T1000 (cell line): ENCODE measurements around the gene GLS.
"Not testable (repeated sequence)": the region's sequence is repeated elsewhere in the genome, so short reads cannot be mapped to it uniquely, and the experiment has no call there.

Experiments
- DNase-seq: peaks from one replicate; lab custom pipeline; 2025; ENCODE audit warnings: mixed read lengths; lab: John Stamatoyannopoulos, UW

GLS gene

DNA sequence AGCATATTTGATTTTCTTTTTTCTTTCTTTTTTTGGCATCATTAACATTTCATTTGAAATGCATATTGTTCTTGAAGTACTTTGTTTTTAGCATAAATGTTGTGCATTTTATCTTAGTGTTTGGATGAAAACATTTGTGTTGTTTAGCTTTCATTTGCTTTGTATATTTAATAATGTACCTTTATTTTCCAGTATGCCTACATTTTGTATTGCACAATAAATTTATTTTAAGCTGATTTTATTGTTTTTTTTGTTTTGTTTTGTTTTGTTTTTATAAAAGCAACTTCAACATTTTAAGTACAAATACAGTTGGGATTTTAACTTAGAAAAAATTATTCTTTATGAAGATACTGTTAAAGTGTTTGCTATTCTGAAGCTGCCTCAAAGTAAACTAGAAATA, 54.4 kb downstream of the GLS start:
- DNase-seq, result no peak

DNA sequence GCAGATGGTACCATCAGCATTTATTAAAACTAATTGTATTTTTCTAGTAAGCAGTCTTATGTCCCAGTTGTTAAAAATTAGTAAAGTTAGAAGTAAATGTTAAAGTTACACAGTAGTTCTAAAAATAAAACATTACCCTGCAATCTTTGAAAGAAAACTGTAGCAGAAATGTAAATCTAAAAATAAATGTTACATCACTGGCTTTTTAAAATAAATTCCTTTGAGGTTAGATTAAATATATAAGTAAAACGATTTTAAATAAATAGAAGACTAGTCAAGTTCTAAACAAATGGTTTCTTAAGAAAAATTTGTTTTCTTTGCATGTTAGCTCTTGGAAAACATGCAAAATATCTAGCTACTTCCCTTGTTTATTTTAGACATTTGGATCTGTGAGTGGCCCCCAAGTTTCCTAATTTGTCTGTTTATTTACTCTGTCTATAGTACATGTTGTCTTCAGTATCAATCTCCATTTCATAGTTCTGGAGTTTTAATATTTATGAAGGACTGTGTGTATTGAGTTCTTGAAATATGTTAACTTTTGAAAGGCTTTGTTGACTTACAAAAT, 58.2 kb downstream of the GLS start:
- no peak for DNase-seq

DNA sequence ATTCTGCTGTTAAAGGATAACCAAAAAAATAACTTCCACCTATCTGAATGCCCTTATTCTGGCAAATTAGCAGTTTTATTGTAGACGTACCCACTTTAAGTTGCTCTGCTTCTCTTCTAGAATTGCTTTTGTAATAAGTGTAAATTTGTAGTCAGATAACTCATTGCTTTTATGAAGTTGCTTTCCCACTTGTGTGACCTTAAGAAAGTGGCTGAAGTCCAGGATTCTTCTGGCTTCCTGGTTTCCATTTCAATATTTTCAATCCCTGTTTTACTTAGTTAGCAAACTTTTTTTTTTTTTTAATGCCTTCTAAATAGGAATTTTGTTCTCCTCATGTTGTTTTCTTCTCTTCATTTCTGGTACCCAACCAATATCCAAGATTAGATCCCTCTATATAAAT, 59.8 kb downstream of the GLS start:
- no peak for DNase-seq

DNA sequence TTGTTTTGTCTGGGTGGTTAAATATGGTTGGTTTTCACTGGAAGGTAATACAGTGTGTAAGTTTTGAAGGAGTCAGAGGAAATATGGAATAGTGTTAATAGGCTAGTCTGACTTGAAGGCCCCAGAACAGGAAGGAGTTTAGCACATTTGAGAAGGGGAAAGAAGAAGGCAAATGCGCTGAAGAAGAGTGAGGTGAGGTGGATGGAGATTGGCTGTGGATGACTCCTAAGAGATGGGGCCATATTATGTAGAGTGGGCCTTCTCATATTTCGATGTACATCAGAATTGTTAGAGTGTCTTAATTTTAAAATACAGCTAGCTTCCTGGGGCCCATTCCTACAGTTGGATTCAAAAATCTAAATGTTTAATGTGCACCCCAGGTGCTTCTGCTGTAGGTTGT, 61.0 kb downstream of the GLS start:
- no peak for DNase-seq

DNA sequence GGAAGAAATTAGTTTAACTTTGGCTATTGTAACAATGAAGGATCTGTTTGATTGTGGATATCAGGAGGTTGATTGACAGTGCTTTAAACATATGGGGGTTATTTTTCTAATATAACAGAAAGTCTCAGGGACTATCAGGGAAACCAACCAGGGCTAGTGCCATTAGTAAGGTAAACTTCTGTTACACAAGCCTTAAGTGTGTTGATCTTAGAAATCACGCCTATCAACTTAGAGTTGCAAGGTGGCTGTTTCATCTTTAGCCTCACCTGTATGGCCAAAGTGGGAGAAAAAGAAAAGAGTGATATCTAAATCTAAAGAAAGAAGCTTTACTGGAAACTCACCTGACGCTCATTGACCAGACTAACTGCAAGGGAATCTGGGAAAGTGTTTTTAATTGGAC, 62.1 kb downstream of the GLS start:
- no peak for DNase-seq

DNA sequence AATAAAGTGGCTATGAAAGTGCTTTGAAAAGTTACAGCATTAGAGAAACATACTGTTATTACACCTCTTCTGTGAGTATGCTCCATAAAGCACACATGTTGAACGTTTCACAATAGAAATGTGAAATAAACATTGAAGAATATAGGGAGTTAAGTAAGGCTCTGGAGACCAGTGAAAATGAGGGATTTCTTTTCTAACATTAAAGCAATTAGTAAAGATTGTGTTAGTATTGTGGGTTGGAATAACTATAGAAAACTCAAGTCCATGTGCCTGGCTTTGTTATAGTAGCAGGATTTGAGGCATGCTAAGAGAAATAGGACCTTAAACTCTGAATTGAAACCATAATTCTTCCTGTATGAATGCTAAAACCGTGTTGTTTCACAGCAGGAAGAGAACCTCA, 63.1 kb downstream of the GLS start:
- DNase-seq, result no peak

DNA sequence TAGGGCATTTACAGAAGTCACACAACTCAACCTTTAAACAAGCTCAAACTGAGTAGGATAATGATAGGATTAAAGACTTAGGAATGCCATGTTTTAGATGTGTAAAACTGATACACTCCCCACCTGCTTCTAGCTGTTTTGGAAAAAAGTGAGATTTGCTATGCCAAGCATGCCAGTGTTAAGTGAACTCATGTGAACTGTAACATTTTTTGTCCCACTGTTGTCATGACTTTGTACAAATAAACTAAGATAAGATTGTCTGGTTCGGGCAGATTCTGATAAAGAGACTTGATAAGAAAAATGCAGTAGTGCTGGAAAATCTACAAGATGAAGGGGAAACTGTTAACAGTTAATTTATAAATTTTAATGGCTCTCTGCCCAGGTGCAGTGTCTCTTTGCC, 66.5 kb downstream of the GLS start:
- DNase-seq, result no peak

DNA sequence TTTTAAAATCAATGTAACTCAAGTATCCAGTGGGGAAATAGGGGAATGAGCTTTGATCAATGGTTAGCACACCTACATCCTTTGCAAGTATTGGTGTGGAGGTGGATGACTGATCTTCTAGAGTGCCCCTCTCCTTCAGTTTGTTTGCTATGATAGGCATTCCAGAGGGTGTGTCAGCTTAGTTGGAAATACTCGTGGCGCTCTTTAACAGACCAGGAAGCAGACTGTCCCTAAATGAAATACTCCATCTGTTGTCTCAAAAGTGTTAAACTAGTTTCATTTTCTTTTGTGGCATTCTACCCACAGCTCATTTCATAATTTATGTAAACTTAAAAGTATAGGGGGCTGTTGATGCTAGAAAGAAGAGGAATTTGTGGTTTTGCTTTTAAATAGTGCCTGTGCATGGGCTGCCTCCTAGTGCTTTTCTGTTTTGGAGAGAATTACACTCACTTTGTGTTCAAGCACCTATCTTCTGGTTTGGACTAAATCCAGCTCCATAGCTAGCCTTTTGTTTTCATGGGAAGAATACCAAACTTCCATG, 67.2 kb downstream of the GLS start:
- DNase-seq, result no peak

DNA sequence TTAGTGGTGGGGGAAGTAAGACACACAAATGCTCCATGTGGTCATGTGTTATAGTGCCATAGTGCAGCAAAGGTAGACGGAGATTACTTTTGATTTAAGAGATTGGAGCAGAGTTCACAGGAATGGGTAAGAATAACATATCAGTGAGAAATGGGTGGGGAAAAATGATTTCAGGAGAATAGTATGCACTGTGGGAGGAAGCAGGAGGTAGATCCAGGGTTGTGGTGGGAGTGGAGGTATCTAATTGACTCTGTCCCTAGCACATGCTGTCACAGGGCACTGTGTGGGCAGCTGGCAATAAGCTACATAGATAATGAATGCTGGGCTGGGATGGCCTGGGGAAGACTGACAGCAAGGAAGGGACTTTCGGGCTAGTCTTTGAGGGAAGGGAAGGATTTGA, 68.0 kb downstream of the GLS start:
- DNase-seq, result no peak

DNA sequence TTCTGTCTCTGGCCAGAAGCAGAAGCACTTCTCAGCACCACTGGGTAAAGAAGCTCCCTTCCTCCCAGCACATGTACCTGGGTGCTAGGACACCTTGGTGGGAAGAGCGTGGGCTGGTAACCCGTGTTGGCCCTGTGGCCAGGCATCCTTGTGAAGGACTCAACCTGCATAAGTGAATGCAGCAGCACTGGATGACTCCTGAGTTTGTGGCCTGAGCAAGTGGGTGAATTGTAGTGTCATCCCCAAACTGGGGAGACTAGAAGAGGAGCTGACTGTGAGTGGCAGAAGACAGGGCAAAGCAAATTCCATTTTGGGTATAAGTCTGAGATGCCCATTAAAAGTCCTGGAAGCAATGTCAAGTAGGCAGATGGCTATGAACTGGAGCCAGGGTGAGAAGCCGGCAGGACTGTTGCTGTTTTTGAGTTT, 70.0 kb downstream of the GLS start:
- no peak for DNase-seq

DNA sequence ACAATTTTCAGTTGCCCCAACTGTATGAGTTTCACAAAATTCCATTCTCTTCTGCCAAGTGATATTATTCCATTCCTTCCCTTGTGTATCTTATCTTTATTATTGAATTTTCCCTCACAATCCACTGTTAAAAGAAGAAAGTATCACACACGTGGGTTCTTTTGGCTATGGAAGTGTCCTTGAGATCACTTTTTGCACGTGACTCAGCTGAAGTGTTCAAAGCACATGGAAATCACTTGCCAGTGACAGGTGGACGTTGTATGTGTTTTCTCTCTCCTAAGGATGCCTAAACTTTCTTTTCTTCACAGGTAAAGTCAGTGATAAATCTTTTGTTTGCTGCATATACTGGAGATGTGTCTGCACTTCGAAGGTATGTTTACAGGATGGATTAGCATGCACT, 72.6 kb downstream of the GLS start:
- DNase-seq, result no peak

DNA sequence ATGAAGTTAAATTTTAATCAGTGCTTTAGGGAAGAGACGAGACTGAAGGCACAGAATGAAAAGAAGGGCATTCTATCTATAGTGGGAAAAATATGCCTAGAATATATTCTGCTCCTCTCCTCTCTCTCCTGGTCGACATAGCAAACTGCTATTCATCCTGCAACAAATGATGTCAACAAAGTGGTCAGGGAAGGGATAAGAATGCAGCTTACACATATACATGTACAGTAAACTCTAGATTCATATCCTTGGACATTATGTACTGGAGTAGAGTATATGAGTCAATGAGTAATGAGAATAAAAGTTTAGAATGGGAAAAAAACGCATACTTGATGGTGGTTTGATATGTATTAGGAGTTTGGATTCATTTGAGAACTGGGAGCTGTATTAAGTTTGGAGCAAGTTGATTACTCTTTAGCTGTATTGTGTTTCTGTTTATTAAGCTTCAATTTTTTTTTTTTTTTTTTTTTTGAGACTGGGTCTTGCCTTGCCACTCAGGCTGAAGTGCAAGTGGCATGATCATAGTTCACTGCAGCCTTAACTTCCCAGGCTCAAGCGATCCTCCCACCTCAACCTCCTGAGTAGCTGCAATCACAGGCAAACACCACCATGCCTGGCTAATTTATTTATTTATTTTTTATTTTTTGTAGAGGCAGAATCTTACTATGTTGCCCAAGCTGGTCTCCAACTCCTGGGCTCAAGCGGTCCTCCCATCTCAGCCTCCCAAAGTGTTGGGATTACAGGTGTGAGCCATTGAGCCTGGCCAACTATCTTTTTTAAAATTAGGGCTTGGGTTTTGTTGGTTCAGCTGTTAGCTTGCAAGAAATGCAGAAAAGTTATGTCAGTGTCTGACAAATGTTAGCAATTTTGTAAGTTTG, 79.5 kb downstream of the GLS start:
- DNase-seq, result no peak

DNA sequence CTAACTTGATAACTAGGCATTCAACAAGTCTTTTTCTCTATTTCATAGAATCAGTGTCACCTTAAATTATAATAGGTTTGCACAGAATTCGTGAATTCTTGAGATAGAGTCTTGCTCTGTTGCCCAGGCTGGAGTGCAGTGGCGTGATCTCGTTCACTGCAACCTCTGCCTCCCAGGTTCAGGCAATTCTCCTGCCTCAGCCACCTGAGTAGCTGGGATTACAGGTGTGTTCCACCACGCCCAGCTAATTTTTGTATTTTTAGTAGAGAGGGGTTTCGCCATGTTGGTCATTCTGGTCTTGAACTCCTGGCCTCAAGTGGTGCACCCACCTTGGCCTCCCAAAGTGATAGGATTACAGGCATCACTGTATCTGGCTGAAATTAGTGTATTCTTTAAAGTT, 80.5 kb downstream of the GLS start:
- DNase-seq, result not testable (repeated sequence)

DNA sequence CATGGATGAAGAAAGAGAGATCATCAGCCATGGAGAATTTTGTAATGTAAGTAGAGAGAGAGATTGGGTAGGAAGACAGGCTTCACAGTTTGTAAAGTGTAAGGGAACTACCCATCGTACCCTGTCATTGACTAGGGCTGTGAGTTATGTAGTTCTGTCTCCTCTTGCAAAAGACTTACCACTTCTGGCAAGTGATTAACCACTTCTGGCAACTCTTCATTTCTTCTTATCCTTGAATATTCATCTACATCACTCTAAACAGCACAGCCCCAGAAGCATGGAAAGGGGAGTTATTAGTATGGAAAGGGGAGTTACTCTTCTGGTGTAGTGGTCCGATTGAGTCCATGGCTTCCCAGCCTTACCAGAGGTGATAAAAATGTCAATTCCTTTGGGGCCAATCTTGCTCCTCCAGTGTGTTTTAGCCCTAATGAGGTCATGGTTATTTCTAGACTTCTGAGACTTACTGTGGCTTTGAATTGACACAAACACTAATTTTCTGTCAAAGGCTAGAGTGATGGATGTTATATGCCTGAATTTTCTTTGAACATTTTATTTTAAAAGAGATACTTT, 81.4 kb downstream of the GLS start:
- no peak for DNase-seq

DNA sequence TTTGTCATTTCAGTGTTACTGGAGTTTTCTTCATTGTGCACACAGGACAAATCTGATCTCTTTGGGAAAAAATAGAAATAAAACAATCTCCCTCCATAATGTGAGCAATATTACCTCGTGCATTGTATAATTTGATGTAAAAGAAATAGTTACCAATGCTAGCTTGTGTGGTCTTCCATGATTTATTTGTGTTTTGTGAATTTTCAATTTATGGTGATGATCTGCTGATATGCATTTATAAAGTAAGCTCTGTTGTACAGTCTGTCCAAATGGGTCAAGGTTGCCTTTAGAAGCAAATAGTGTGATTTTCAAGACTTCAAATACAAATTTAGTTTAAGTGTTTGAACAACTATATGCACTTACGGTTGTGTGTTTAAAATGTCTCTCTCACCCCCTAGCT, 82.5 kb downstream of the GLS start:
- no peak for DNase-seq

DNA sequence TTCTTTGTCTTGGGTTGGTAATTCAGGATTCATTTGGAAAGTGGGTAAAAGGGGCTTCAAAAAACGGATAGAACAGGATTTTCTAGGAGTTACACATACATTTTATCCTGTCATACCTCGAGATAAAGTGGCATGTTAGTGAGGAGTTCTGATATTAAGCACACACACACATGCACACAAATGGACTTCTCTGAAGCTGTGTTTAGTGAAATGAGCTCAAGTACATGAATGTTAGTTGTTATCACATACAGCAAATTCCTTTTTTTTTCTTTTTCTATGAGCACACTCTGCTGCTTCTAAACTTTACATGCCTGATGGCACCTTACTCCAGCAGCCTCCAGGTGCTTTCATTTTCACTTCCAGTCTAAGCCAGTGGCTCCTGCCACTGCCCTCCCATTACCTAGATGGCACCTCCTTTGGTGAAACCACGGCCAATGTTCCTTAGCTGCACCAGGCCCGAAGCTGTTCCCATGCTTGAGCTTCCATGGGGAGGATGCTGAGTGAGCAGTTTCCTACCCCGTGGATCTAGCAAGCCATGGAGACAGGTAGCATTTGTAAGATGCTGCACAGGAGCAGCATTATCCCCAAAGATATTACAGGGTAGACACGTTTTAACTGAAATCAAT, 83.7 kb downstream of the GLS start:
- DNase-seq, result no peak

DNA sequence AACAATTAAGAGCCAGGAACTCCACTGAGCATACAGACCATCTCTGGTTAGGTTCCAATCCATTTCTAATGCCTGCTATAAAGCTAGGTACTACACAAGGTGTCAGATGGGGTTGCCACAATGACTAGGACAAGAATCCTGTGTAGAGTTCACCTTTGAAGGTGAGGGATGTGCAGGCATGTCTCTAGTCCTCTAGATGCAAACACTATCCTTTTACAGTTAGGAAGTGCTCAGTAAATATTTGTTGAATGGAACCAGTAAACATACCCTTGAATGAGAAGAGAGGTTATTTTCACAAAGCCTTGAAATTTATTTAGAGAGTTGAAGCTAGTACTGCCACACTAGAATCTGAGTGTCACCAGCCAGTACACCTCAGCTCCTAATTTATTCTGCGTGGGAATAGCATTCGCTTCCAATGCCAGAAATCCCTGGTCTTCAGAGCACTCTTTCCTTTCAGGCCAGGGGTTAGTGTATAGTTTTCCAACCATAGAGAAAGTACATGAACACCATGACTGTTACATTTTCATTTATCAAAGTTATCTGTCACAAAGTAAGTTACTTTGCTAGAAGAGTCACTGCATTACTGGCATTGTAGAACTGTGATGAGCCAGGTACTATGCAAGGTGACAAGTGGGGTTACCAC, 85.1 kb downstream of the GLS start:
- no peak for DNase-seq

DNA sequence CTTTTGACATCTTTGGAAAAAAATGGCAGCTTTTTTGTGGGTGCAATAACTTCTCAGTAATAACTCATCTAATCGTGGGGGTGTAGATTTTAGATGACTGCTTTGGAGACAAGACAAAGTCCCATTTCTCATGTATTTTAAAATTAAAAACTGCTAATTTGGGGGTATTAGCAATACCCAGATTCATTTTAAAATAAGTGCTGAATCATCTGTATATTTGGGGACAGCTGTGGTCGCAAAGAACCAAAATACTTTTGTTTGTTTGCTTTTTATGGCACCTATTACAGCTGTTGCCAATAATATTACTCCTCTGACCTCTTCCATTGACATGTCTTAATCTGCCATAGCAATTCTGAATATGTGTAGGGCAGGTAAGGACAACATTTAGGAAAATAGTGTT, 87.9 kb downstream of the GLS start:
- DNase-seq, result no peak

DNA sequence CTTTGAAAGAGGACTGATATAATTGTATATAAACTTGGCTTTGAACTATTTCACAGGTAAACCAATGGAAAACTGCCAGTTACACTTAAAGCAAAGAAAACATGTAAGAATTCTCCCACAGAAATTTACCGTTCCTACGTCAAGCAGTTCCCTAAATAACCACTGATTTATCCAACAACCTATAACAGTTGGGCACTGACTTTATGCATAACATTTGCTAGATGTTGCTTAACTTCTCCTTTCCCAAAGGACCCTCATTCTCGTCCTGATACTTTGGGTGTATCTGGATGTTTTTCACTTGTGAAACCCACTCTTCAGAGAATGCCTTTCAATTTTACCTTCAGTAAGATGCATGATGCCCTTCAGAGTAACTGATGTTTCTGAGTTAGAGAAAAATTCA, 89.5 kb downstream of the GLS start:
- DNase-seq, result no peak

DNA sequence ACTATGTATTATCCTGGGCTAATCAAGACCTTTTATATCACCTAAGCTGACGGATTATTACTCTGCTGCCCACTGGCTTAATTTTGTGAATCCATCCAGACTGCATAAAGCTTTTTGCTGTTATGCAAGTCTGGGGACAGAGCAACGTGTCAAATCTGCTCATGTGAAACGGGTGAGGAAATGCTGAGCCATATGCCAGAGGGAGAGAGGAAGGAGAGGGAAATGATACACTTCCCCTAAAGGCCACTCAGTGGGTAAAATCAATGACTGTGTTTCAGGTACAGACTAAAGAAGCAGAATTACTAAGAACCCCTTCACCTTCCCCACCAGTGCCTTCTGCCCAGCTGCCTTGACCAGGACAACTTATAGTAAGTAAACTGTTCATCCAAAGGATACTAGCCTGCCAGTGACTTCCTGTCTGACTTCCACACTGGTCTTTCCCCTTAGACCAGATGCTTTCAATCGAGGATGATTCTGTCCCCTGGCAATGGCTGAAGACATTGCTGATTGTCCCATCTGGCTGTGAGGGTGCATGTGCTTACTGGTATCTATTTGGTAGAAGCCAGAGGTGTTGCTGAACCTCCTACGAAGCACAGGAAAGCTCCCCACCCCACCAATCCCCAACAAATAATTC, 90.4 kb downstream of the GLS start:
- DNase-seq, result no peak

DNA sequence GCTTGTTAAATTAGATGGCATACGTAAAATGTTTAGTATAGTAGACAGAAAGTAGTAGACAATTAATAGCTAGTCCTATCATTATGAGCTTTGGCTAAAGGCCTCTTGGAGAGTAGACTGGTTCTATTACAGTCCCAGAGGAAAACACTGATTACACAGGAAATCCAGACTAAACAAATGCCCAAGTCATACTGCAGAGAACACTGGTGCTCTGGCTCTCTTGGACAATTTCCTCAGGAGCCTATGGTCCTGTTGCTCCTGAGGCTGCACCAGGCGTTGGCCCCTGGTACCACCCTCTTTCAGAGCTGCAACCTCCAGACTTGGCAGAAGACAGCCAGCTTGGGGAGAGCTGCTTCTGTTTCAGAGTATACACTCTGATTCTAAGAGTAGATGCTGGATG, 91.6 kb downstream of the GLS start:
- DNase-seq, result no peak

DNA sequence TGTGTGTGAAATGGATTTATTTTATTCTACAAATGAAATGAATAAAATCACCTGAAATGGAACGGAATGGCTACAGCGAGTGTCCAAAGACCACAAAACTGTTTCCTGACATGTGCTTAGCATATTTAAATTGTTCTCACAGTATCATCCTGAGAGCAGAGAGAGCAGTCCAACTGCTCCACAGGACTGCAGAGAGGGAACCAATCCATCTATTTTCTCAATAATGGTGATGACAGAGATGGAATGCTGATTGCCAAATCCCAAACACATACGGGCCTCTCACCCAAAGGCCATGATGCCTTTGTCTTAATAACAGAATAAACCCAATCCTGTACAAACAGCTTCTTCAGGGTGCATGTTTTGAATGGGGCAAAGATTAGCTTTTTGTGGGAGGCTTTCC, 92.2 kb downstream of the GLS start:
- DNase-seq, result no peak
